Left cardiac atrium (tissue), 4 donors: ENCODE measurements around the gene DOCK1. TPM values are rescaled to one million over a fixed set of nuclear protein-coding genes. Genes with fewer than 3 reads are reported as not detected.

ENCODE experiments used
- ATAC-seq, 2 donors: fragments of 200-7000 bp; cut with Tn5 transposase; one replicate each; pipeline ENCODE4 v1.9.1; 2020; ENCODE audit warnings: mild to moderate bottlenecking in 2 of 2, moderate library complexity in 2 of 2
- DNase-seq: peaks from one replicate; pipeline ENCODE4 v3.0.0-alpha.2; 2020
- intact Hi-C, 2 donors: fragments of 100-400 bp; cut with DNase I; formaldehyde crosslinking; loops; one replicate each; pipeline versions ENCODE4 v1.14.1 to v1.15.1; 2022 to 2023
- total RNA-seq, 2 donors: library from RNA; stranded (reverse); fragmentation: NEBNext Ultra II Directional; extraction: Animal tissue kit (Norgen Biotek cat#: 25700); gene quantifications; one replicate each; pipeline ENCODE4 v1.2.1, GENCODE V29; 2021
- donor health status: DM: no; HTN: yes; CAD: no.
- donor health status: DM: no; HTN: yes; CAD: no; lungs with severe emphysema.
- donor health status: DM: yes; HTN: yes; CAD: no.
- donor health status: Dilated cardiomyopathy.

DOCK1 gene
- total RNA-seq, 2 donors from 2014 or later, result 19.5 to 27.3 TPM

DNA sequence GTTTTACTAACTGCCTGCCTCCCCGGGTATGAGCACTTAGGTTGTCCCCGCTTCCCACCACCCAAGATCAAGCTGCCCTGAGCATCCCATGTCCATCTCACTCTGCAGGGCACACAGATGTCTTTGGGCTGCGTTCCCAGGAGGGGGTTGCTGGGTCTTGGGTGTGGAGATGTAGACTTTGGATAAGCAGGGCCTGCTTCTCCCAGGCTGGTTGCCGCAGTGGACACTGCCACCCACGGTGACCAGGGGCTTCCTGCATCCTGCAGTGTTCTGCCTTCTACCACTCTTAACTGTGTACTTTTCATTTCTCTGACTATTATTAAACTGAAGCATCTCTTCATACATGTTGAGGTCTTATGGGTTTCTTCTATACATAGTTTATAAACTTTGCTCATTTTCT is 70.0 kb downstream of the DOCK1 start:
- intact Hi-C loops, result no loop called here
- ATAC-seq (no peak), DNase-seq (no peak)

DNA sequence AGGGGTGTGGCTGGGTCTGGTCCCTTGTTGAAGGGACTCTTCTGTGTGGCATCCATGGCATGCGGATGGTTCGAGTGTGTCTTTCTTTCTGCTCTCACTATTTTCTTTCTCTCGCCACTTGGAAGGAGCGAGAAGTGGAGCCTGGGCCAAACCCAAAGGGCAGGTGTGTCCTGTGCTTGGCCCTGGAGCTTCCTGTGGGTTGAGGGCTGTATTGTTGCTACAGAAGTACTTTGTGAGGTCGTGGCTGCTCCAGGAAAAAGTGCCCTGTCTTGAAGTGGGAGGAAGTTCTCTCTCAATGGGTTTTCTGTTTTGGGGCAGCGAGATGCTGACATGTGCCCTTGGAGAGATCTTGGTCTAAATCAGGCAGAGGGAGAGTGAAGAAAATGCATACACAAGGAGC is 72.0 kb downstream of the DOCK1 start:
- ATAC-seq (no peak), DNase-seq (no peak)
- intact Hi-C loops, result no loop called here

DNA sequence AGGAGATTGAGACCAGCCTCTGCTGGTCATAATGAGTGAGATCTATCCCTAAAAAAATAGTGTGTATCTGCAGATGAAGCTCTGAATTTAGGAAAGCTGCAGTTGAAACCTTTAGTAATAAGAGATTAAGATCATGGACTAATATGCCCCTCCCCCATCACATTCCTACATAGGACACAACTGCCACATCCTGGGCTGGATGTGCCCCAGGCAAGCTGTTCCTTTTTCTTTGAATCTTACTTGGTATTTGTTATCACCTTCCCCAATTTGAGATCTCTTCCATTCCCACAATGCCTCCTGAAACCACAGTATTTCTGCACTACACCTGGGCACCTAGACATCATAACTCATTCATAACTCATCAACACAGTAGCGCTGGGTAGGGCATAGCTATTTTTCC is 74.1 kb downstream of the DOCK1 start:
- ATAC-seq (no peak), DNase-seq (no peak)
- intact Hi-C loops, result no loop called here

DNA sequence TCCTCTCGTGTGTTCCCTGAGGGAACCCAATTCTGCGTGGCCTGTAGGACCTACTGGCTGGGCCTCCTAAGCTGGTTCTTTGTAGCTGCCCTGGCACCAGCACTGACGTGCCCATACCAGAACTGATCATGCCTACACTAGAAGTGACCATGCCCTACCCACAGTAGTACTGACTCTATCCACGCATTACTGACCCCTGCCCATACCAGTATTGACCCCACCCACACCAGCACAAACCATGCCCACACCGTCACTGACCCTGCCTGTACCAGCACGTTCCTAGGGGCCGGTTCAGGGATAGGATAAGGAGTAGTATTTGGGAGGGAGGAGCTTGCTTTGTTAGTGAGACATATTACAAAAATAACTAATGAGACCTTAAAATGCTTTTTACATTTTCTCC is 88.0 kb downstream of the DOCK1 start:
- no peak for DNase-seq
- intact Hi-C loops, result no loop called here
- ATAC-seq, result peak in 1 of 2 donors; percentile 23

DNA sequence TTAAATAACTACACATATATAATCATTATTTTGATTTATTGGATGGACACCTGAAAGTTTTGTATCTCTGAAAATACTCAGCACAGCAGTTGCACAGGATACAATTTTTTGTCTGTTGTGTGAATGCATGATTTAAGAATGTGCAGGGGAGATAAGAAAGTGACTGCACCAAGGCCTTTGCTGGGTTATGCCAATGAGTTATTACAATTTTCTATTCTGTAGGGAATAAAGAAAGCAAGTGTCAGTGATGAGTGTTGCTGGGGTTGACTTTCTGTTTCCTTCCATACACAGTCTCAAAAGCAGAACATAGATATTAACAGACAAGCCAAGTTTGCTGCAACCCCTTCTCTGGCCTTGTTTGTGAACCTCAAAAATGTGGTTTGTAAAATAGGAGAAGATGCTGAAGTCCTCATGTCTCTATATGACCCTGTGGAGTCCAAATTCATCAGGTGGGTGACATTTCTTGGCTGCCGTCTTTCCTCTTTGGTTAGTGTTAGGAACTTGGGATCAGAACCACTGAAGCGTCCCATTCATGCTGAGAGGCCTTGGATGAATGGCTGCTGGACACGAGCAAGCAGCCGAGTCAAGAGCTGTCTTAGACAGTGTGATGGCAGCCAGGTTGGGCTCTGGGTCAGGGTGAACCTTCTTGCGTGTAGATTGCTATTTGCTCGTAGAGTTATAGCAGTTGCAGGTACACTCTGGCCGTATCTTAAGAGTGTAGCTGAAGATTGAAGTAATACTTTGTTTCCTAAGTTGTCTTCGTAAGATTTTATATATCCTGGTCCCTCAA is 92.8 kb downstream of the DOCK1 start:
- ATAC-seq (no peak), DNase-seq (no peak)
- intact Hi-C loops, result no loop called here

DNA sequence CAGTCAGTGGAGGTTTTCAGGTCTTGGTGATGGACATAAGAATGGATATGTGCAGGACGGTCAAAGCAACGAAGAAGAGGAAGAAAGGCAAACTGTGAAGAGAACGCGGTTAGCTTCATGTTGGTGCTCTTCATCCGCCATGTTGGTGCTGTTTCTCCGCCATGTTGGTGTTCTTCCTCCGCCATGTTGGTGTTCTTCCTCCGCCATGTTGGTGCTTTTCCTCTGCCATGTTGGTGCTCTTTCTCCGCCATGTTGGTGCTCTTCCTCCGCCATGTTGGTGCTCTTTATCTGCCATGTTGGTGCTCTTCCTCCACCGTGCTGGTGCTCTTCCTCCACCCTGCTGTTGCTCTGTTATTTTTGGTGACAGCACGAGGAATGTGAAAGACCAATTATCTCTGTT is 95.4 kb downstream of the DOCK1 start:
- intact Hi-C loops, result no loop called here
- DNase-seq, result no peak
- no peak for ATAC-seq

DNA sequence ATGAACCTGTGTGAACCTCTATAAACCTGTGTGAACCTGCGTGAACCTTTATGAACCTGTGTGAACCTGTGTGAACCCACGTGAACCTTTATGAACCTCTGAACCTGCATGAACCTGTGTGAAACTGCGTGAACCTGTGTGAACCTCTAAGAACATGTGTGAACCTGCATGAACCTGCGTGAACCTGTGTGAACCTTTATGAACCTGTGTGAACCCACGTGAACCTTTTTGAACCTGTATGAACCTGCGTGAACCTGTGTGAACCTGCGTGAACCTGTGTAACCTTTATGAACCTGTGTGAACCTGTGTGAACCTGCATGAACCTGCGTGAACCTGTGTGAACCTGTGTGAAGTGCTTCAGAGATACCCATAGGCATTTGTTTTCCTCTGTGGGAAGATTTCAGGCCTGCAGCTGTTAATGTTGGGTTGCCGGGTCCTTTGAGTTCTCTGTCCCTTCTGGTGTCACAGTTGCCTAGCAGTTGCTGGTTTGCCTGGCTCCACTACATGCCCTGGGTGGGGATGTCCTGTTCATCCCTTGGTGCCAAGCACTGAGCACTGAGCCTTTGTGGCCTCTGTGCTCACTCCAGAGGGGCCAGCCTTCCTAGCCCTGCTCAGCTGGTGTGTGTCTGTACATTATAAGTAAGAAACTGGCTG is 97.9 kb downstream of the DOCK1 start:
- ATAC-seq (no peak), DNase-seq (no peak)
- intact Hi-C loops, result no loop called here

DNA sequence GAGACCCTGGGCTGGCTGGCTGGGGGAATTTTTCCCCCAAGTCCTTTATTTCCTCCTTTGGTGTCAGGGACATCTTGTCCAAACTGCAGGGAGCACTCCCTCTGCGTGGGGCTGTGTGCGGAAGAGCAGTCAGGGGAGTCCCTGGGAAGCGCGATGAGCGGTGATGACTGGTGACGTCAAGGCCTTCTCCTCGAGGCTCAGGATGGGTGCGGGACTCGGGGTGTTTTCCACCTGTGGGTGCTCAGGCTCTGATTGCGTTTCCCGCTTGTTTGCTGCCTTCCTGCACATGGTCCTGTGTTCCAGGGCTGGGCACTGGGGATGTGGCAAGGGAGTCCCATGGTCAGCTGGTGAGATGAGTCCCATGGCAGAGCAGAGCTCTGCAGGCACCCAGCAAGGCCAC is 101.2 kb downstream of the DOCK1 start:
- ATAC-seq (no peak), DNase-seq (no peak)
- intact Hi-C loops, result no loop called here

DNA sequence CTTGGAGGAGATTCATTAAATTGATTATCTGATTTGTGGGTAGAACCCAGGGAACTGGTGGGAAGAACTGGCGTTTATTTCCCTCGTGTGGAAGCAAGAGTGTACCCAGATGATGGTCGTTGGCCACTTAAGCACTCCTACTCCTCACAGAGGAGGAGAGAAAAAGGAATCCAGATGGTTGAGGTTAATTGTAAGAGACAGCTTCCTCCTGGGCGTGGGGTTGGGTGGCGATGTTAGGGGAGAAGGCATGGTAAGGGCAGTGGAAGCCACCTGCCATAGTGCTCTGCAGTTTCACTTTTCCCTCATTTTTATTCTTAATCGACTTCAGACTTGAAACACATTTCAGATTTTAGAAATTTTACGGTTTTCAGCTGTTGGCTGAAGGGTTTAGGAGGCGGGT is 104.1 kb downstream of the DOCK1 start:
- intact Hi-C loops, result no loop called here
- DNase-seq (no peak), ATAC-seq (no peak)

DNA sequence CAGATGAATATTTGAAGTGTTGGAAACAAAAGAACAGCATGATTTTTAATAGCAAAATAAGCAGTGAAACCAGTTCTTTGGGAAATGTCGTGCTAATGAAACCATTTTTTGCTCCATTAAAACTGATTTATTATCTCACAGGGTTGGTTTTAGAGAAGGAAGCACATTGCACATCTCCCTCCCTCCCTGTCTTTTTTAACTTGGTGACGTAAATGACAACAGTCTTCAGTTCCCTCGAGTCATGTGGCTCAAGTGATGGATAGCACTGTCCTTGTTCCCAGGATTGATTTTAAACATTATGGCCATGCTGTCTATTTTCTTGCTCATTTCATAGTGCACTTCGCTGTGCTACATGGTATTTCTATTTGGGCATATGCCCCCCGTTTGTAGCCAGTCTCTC is 105.9 kb downstream of the DOCK1 start:
- ATAC-seq (no peak), DNase-seq (no peak)
- intact Hi-C loops, result no loop called here

DNA sequence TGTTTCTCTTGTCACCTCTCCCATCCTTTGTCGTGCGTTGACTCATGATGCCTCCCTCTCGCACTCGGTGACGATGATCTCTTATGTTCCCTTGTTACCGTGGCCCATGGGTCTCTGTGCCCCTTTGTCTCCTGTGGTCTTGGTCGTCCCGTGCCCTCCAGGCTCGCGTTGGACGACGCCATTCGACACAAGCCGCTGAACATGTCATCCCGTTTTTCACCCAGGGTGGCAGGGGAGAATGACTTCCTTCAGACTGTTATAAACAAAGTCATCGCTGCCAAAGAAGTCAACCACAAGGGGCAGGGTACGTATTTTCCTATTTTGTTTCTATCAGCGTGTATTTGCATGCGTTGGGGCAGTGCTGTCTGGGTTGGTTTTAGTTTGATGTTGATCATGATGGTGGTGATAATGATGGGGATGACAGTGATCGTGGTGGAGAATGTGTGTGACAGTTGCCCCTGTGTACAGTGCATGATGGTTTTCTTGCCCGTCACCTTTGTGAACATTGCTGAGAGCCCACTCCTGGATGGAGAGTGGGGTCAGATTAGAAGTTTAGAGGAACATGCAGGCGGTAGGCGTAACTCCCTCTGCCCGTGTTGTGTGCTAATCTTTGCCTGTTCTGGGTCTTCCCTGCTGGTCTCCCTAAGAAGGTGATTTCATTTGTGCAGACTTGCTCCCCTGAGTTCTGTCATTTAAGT is 107.0 kb downstream of the DOCK1 start:
- DNase-seq (no peak), ATAC-seq (peak; percentile 39 to 45)
- intact Hi-C loops, result no loop called here

DNA sequence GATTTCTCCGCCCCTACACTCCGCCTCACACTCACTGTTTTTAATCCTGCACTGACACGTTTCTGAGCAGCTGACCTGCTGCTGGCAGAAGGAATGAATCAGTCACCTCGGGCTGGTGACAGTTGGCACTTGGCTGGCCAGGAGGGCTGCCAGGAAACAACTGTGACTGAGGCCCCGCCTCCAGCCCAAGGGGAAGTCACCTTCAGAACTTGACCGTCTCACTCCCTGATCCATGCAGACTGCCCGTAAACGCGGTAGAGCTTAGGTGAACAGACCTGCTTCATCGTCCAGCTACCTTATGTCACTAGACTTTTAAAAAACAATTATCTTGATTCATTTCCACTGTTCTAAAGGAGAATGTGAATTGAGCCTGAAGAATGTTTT is 107.5 kb downstream of the DOCK1 start:
- peak; percentile 92 for ATAC-seq
- peak; percentile 76 for DNase-seq
- intact Hi-C loops, result no loop called here

DNA sequence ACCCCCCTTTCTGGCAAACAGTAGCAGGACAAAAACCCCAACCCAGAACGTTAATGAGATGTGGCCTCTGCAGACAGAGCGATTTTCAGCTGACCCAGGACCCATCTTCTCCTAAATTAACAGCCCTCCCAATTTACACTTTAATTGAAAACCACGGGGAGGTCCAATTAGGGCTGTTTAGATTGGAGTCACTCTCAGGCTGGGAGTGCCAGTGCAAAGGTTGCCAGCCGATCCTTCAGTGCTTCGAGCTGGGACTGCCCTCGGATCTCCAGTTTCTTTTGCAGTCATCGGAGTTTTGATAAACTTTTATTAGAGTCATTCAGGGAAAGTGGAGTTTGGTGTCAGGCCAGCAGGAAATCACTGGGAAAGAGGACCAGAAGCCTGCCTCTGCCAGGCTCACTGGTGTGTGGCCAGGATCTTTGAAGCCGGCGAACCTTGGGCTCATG is 108.0 kb downstream of the DOCK1 start:
- intact Hi-C loops, result no loop called here
- ATAC-seq (peak; percentile 19 to 42), DNase-seq (peak; percentile 43)

DNA sequence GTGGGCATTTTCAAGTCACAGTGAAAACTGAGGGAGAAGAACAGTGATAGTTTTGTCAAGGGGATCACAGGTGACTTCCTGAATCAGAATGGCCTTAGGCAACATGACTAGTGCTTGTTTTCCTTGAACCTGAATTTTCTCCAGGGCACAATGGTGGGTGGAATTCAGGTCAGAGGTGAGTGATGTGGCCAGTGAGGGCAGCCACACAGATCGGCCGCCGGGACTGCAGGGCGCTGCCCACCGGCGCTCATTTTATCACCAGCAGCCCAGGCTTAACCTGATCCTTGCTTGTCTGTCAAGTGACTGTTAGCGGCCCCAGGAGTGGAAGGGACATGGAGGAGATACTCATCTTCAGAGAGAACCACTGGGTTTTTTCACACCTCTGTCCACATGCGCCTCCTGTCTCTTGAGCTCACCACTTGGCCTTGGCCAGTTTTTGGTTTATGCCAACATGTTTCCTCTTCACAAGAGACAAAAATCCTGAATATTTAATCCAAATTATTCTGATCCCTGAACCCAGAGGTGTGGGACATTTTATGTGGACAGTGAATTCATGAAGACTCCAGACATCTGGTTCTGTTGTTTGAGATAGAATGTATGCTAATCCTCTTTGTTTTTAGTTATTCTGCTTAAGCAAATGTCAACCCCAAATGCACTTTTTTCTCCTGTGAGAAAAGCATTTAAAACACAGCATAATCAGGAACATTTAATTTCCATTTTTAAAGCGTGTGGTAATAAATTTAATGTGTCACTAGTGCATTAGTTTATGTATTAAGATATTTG is 108.7 kb downstream of the DOCK1 start:
- ATAC-seq, result peak in 1 of 2 donors; percentile 9

DNA sequence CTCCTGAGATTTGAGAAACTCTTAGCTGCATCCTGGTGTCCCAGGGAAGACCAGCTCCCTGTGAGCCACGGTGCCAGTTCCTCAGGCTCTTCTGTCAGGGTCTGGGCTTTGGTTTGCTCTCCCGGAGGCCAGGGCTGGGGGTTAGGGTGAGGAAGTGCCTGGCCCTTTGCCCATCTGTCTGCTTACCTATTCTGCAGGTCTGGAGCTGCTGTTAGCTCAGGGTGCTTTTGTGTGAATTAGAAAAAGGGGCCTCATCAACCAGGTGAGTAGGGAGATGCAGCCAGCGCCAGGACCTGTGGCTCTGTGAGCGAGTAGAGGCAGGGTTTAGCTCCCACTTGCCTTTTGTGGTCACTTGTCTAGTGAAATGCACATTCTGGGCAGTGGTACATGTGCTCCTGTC is 109.4 kb downstream of the DOCK1 start:
- no peak for DNase-seq
- intact Hi-C loops, result no loop called here
- no peak for ATAC-seq

More for the DNA sequence above, 108.7 kb downstream of the DOCK1 start:
- DNase-seq, result no peak
- intact Hi-C loops, result no loop called here

DNA sequence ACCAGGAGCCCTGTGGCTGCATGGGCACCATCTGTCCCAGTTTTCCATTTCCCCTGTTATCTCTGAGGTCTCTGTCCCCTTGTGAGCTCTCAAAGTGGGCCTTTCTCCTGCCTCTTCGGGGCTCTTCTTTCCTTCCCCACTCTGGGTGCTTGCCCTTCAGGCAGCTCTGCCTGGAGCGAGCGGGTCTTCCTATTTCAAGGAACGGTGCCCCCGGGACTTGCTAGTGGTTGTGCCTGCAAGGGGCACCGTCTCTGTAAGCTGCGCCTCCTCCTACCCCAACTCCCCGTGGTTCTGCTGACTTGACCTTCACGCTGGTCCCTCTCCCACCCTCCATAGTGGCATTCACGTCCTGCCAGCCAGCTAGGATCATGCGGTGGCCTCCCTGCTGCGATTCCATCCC is 110.1 kb downstream of the DOCK1 start:
- ATAC-seq (no peak), DNase-seq (no peak)
- intact Hi-C loops, result no loop called here

DNA sequence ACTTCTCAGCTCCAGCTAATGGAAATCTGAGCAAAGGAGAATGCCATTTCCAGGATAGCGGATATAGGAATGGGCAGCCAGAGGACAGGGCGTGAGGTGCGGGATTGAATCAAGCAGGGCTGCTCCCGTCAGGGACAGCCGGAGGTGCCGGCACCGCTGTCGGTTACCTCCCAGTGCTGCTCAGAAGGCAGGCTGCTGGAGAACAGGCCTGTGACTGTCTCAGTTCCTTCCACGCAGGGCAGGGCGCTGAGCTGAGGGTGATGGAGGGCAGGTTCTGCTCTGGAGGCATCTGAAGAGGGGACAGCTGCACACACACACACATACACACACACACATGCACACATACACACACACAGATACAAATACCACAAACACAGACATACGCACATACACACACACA is 111.1 kb downstream of the DOCK1 start:
- DNase-seq (no peak), ATAC-seq (no peak)
- intact Hi-C loops, result no loop called here

DNA sequence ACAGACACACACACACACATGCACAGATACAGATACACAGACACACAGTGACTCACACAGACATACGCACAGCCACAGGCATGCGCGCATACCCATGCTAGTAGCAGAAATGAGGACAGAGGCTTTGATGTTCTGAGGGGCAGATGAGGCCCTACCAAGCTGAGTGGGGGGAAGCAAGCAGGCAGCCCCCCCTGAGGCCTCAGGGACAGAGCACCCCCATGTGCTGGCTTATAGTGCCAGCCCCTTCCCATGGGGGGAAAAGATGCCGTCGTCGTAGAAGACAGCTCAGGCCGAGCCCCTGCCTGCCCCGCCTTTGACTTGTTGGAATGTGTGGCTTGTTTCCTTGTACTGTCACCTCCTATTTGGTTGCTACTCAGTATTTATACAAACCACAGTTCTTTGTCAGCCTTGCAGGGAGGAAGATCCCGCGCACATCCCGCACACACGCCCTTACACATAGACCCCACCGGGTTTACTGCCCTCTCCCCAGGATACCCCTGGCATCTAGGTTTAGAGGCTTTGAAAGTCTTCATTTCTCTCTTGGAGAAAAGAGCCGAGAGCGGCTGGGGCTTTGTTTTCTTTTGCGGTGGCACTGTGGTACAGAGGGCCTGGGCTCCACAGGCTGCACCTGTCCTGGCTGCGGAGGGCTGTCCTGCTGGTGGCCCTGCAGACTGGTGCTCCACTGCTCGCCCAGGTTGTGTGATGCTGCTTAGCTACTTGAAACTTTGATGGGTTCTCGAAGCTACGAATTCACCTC is 112.5 kb downstream of the DOCK1 start:
- no peak for ATAC-seq
- intact Hi-C loops, result no loop called here
- DNase-seq, result no peak

DNA sequence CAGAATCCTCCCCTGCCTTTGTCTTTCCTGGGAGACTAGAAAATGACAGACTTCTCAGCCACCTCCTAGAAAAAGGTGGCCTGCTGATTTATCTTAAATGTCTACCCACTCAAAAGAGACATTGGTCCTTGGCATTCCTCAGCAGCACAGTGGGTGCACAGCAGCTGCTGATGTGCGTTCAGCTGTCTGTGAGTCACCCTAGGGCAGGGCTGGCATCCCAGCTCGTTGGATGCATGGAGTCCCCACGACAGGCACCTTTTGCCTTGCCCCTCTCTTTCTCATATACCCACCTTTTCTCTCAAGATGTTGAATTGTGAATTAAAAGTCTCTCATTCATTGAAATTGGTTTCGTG is 113.0 kb downstream of the DOCK1 start:
- intact Hi-C loops, result no loop called here
- no peak for DNase-seq
- no peak for ATAC-seq
